SK-N-MC (cell line): ENCODE measurements around the gene UNC13A.

Experiments used
- DNase-seq: peaks from one replicate; pipeline ENCODE4 v3.0.0-alpha.2; 2011; ENCODE audit warnings: low read depth, low spot score
- H3K27ac ChIP-seq: fragments of 200-600 bp; sonication (generic); 2 replicates; pipeline ENCODE4 v1.5.1; 2016; ENCODE audit warnings: mixed run types
- H3K36me3 ChIP-seq: fragments of 200-600 bp; sonication (generic); 2 replicates; pipeline ENCODE4 v1.6.1; 2017; ENCODE audit warnings: antibody characterized with exemption, low read length, mixed read lengths; ENCODE audit not compliant: insufficient read depth
- H3K4me3 ChIP-seq: fragments of 200-600 bp; sonication (generic); 2 replicates; pipeline ENCODE4 v1.5.1; 2016
- H3K9ac ChIP-seq: fragments of 200-600 bp; sonication (generic); 2 replicates; pipeline ENCODE4 v1.8.0; 2017; ENCODE audit warnings: mixed run types, mixed read lengths; ENCODE audit not compliant: insufficient read length
- H3K9me3 ChIP-seq: fragments of 200-600 bp; sonication (generic); 2 replicates; pipeline ENCODE4 v1.6.1; 2017; ENCODE audit warnings: low read depth, mild to moderate bottlenecking, antibody characterized with exemption, low read length, moderate library complexity, mixed read lengths
- EZH2 ChIP-seq: fragments of 200-600 bp; sonication (generic); IDR thresholded peaks from one replicate; pipeline ENCODE4 v1.6.1; 2017; ENCODE audit warnings: antibody characterized with exemption
- FOXP2 ChIP-seq: optimal IDR thresholded peaks from 2 replicates; pipeline ENCODE3; 2011; ENCODE audit warnings: mild to moderate bottlenecking, moderate library complexity; ENCODE audit not compliant: insufficient read depth; ENCODE audit errors: extremely low read length, control extremely low read depth
- POLR2AphosphoS5 ChIP-seq: IDR thresholded peaks from 2 replicates; pipeline ENCODE4 v1.6.1; 2012; ENCODE audit warnings: mild to moderate bottlenecking, low read depth, low read length, borderline replicate concordance

The UNC13A gene

DNA sequence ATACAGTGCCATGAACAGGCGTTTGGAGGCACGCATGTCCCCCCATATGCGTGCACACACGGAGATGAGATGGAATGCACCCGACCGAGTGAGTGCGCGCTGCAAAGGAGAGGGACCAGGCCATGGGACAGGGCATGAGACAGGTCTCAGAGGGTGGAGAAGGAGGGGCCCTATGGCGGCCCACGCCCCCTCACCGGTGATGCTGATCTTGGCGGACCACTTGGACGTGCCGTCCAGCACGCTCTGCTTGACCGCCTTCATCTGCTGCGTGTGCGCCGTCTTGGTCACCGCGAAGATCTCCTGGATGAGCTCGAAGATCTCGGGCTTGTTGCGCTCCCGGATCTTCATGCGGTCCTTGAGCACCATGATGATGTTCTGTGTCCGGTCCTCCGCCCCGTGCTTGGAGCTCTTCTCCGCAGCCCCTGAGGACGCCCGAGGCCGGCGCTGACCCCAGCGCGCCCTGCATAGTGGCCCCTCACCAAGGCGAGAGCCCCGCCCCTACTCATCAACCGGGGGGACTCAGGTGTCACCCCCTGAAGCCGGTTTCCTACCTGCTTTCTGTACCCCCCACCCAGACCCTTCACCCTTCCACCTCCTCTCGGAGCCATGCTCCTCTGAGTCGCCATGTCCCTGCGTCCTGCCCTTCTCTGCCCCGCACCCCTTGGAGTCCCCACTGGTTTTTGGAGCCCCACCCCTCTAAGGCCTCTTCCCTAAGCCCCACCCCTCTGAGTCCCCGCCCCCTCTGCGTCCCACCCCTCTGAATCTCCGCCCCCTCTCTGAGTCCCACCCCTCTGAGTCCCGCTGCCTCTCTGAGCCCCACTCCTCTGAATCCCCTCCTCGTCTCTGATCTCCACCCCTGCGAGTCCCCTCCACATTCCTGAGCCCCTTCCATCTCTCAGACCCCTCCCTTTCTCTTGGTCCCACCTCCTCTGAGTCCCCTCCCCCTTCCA is 40.8 kb downstream of the UNC13A start:
- H3K9me3 ChIP-seq: no peaks in the 10 kb centered on the region
- H3K4me3 ChIP-seq: no peak overlapping the region
- H3K9ac ChIP-seq: no peak overlapping the region
- no peak overlapping the region for H3K27ac ChIP-seq
- TF ChIP-seq FOXP2 (no peak), POLR2AphosphoS5 (no peak), EZH2 (no peak)
- no peak for DNase-seq
- H3K36me3 ChIP-seq: no peaks in the 10 kb centered on the region

DNA sequence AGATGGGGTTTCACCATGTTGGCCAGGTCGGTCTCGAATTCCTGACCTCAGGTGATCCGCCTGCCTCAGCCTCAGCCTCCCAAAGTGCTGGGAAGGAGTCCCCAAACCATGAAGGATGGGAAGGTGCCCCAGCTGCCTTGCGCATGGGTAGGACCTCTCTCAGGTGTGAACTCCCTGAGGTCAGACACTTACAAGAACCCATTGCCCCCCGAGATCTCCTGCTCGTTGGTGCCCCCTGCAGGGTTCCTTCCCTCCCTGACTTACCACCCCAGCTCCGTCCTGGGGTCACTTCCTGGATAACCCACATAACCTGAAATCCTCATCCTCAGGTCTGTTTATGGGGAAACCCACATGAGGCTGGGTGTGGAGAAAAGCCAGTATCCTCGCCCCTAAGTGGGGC is 41.7 kb downstream of the UNC13A start:
- Histone ChIP-seq H3K27ac (no peak overlapping the region), H3K9me3 (no peaks in the 10 kb centered on the region), H3K9ac (no peak overlapping the region), H3K4me3 (no peak overlapping the region), H3K36me3 (no peaks in the 10 kb centered on the region)
- no peak for DNase-seq
- TF ChIP-seq FOXP2: no peak

DNA sequence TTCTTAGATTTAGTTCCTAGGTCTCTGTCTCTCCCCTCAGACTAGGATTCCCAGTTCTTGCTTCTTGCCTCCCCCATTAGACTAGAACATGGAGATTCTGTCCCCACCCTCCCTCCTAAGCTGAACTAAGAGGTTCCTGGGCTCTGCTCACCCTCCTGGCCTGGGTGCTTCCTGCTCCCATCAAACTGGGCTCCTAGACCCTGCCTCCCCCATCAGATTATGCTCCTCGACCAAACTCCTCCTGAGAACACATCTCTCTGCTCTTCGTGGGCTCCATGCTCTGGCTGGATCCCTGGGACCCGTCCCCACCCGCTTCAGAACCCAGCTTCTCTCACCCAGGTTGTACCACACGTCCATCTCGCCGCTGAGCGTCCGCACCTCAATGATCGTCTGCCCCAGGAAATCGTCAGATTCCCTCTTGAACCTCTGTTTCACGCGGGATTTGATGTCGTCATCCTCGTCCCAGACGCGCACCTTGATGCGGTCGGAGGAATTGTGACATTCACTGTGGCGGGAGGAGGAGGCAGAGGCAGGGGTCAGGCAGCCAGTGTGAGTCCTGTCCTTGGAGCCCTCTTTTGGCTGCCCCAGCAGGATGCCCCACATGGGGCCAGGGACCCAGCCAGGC is 42.7 kb downstream of the UNC13A start:
- no peak for DNase-seq
- no peak for TF ChIP-seq EZH2
- TF ChIP-seq POLR2AphosphoS5: no peak
- no peak for TF ChIP-seq FOXP2
- no peak overlapping the region for H3K4me3 ChIP-seq
- no peaks in the 10 kb centered on the region for H3K9me3 ChIP-seq
- no peak overlapping the region for H3K27ac ChIP-seq
- no peaks in the 10 kb centered on the region for H3K36me3 ChIP-seq
- H3K9ac ChIP-seq: no peak overlapping the region

DNA sequence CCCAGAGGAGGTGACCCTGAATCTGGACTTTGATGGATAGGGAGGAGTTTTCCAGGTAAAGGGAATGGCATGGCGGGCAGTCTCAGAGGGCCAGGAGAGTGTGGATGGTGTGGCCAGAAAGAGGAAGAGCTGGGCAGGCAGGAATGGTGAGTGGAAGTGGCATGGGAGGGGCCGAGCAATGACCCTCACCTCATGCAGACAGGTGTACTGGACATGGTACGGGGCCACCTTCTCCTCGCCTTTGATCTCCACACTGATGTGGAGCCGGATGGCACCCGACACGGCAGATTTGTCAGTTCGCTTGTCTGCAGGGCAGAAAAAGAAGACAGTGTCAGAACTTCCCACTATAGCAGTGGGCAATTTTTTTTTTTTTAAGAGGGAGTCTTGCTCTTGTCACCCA is 45.5 kb downstream of the UNC13A start:
- no peak overlapping the region for H3K4me3 ChIP-seq
- H3K9ac ChIP-seq: no peak overlapping the region
- H3K9me3 ChIP-seq: no peaks in the 10 kb centered on the region
- no peaks in the 10 kb centered on the region for H3K36me3 ChIP-seq
- no peak for TF ChIP-seq FOXP2
- TF ChIP-seq POLR2AphosphoS5: no peak
- TF ChIP-seq EZH2: no peak
- H3K27ac ChIP-seq: no peak overlapping the region
- DNase-seq: no peak

DNA sequence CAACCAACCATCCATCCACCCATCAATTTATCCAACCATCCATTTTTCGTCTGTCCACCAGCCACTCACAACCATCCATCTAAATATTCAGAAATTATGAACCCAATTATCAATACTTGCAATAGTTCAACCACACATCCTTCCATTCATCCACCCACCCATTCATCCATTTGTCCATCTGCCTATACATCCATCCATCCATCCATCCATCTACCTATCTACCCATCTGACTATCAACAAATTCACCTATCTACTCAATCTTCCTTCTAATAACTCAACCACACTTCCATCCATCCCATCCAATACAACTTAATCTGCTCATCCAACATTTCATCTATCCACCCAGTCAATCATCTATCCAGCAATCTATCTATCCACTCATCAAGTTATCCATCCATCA is 46.3 kb downstream of the UNC13A start:
- H3K4me3 ChIP-seq: no peak overlapping the region
- H3K9me3 ChIP-seq: no peaks in the 10 kb centered on the region
- DNase-seq: no peak
- no peaks in the 10 kb centered on the region for H3K36me3 ChIP-seq
- H3K9ac ChIP-seq: no peak overlapping the region
- TF ChIP-seq POLR2AphosphoS5 (no peak), EZH2 (no peak), FOXP2 (no peak)
- H3K27ac ChIP-seq: no peak overlapping the region

DNA sequence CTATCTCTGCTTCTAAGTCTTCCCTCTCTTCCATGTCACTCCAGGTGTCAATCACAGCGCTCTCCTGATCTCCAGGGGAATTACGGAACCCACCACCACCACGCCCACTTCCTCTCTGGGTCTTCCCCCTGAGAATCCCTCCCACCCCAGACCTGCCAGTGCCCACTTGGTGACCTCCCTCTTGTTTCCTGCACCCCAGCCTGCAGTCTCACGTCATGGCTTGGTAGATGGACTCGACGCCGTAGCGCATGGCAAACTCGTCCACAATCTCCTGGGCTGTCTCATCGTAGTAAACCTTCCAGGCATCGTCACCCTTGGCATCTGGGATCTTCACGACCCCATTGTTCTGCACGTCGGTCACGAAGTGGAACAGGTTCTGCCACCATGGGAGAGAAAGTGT is 47.0 kb downstream of the UNC13A start:
- TF ChIP-seq EZH2 (no peak), POLR2AphosphoS5 (no peak), FOXP2 (no peak)
- H3K9me3 ChIP-seq: no peaks in the 10 kb centered on the region
- H3K9ac ChIP-seq: no peak overlapping the region
- no peaks in the 10 kb centered on the region for H3K36me3 ChIP-seq
- no peak overlapping the region for H3K4me3 ChIP-seq
- DNase-seq: no peak
- no peak overlapping the region for H3K27ac ChIP-seq

DNA sequence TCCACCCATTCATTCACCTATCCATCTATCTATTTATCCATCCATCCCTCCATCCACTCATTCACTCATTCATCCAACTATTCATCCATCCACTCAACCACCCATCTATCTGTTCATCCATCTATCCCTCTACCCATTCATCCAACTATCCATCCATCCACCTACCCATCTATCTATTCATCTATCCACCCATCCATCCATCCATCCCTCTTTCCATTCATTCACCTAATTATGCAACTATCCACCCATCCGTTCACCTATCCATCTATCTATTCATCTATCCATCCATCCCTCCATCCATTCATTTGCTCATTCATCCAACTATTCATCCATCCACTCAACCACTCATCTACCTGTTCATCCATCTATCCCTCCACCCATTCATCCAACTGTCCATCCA is 54.5 kb downstream of the UNC13A start:
- no peak for DNase-seq
- H3K36me3 ChIP-seq: no peaks in the 10 kb centered on the region
- H3K9me3 ChIP-seq: no peaks in the 10 kb centered on the region
- no peak overlapping the region for H3K9ac ChIP-seq
- H3K4me3 ChIP-seq: no peak overlapping the region
- no peak overlapping the region for H3K27ac ChIP-seq
- TF ChIP-seq EZH2 (no peak), POLR2AphosphoS5 (no peak), FOXP2 (no peak)

DNA sequence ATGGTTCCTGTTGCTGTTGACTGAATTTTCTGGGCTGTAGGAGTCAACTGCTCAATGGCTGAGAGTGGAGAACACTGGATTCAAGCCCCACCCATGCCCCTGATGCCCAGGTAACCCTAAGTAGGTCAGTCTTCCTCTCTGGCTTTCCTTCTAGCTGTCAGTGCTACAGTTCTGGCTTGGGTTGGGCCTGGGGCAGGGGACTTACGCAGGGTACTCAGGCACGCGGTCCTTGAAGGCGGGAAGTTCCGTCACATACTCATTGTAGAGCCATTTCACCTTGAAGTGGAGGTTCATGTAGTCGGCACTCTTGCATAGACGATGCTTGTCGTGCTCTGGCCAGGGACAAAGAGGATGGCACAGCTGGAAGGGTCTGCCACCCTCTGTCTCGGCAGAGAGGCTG is 55.6 kb downstream of the UNC13A start:
- Histone ChIP-seq H3K27ac (no peak overlapping the region), H3K9ac (no peak overlapping the region), H3K36me3 (no peaks in the 10 kb centered on the region), H3K9me3 (no peaks in the 10 kb centered on the region), H3K4me3 (no peak overlapping the region)
- TF ChIP-seq EZH2 (no peak), FOXP2 (no peak), POLR2AphosphoS5 (no peak)
- DNase-seq: no peak
